ENCODE measurements around the gene KDM5B.

The KDM5B gene

GRCh38 chr1:202700061-202700460 is 108.2 kb downstream of the KDM5B start:
- DNase-seq (ENCODE audit: low read depth), result no peak
- no peak overlapping the region for H3K4me3 ChIP-seq (ENCODE audit: control insufficient read depth, low read depth, low read length)
- TF ChIP-seq CTCF (IDR thresholded peaks at IDR 0.05; ENCODE audit: control insufficient read depth, insufficient read depth, low read depth, low read length, missing control alignments), result no peak

GRCh38 chr1:202698276-202698675 is 109.9 kb downstream of the KDM5B start:
- no peak for DNase-seq (ENCODE audit: low read depth)
- no peak overlapping the region for H3K4me3 ChIP-seq (ENCODE audit: control insufficient read depth, low read depth, low read length)
- TF ChIP-seq CTCF (IDR thresholded peaks at IDR 0.05; ENCODE audit: control insufficient read depth, insufficient read depth, low read depth, low read length, missing control alignments), result no peak

DNA sequence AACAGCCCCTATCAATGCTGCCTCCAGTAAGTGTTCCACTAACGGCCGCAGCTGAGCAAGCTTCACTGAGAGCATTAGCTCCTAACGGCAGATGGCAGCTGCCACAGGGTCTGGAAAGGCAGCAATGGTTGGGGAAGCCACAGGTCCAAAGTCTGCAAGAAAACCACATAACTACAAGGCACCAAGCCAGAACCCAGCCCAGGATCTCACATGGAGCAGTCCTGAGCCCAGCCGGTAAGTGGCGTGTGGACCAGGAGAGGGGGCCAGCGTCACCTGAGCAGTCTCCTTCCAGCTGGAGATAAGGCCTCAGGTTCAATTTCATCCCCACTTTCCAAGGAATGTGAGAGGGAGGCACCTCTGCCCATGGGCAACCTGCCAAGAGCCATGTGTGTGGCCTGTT is 111.2 kb downstream of the KDM5B start:
- TF ChIP-seq CTCF (IDR thresholded peaks at IDR 0.05; ENCODE audit: control insufficient read depth, insufficient read depth, low read depth, low read length, missing control alignments), result no peak
- no peak overlapping the region for H3K4me3 ChIP-seq (ENCODE audit: control insufficient read depth, low read depth, low read length)
- no peak for DNase-seq (ENCODE audit: low read depth)

- no peak for TF ChIP-seq CTCF (IDR thresholded peaks at IDR 0.05; ENCODE audit: control insufficient read depth, insufficient read depth, low read depth, low read length, missing control alignments)
- no peak overlapping the region for H3K4me3 ChIP-seq (ENCODE audit: control insufficient read depth, low read depth, low read length)
Measured at GRCh38 chr1:202694314-202694713, 113.9 kb downstream of the KDM5B start.

GRCh38 chr1:202692959-202693555 is 115.2 kb downstream of the KDM5B start:
- DNase-seq (ENCODE audit: low read depth), result no peak

More at GRCh38 chr1:202694314-202694713, 113.9 kb downstream of the KDM5B start:
- DNase-seq (ENCODE audit: low read depth), result no peak

DNA sequence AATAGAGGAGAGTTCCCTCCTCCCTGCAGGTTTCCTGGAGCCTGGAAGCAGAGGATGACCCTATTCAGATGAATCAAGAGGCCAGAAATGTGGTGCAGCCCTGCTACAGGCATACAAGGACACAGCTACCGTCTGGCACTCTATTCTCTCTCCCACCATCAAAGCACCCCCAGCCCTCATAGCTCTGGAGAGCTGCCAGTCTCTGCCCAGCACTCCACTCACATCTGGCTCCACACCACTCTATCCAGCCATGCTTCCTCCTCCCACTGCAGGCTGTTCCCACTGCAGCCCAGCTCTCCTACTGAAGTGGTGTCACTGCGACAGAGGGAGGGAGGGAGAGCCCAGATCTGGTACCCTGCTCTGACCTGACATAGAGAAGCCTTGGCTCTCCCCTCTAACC is 116.4 kb downstream of the KDM5B start:
- H3K4me3 ChIP-seq (ENCODE audit: control insufficient read depth, low read depth, low read length), result no peak overlapping the region
- no peak for TF ChIP-seq CTCF (IDR thresholded peaks at IDR 0.05; ENCODE audit: control insufficient read depth, insufficient read depth, low read depth, low read length, missing control alignments)
- no peak for DNase-seq (ENCODE audit: low read depth)

More at GRCh38 chr1:202692959-202693555, 115.2 kb downstream of the KDM5B start:
- no peak overlapping the region for H3K4me3 ChIP-seq (ENCODE audit: control insufficient read depth, low read depth, low read length)
- TF ChIP-seq CTCF (IDR thresholded peaks at IDR 0.05; ENCODE audit: control insufficient read depth, insufficient read depth, low read depth, low read length, missing control alignments), result peak; percentile 34

Measured in AG09309 (cell line).